ENCODE results near the gene STAM. TPM values are rescaled to one million over a fixed set of nuclear protein-coding genes. Genes with fewer than 3 reads are reported as not detected.

STAM gene
- total RNA-seq, 1 donor from 2014 or later = 20.4 TPM

DNA sequence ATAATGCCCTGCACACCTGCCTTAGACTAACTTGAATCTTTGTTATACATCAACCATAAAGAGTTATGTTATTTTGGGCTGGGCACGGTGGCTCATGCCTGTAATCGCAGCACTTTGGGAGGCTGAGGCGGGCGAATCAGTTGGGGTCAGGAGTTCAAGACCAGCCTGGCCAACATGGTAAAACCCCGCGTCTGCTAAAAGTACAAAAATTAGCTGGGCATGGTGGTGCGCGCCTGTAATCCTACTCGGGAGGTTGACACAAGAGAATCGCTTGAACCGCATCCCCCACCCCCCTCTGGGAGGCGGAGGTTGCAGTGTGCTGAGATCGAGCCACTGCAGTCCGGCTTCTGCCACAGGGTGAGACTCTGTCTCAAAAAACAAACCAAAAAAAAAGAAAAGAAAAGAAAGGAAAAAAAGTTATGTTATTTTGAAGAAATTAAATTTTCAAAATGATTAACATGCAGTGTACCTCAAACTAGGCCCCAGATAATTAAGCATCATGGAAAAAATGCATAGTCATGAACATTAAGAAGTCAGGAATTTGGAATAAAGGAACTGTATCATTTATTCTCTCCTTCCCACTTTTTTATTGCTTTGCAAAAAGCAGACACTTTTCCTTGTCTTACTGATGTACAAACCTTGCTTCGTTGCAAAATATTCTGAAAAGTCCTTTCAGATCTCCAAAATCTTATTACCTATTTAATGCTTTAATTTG lies 43.3 kb downstream of the STAM start:
- no peak overlapping the region for H3K9ac ChIP-seq (ENCODE audit: low read depth in 1 of 3, low read length in 3 of 3)
- H3K4me3 ChIP-seq (ENCODE audit: low read length in 3 of 3) = no peak overlapping the region
- H3K4me1 ChIP-seq (ENCODE audit: control insufficient read depth in 3 of 3, insufficient read depth in 3 of 3, low read length in 3 of 3) = peaks cover 3 to 11% (median 6%) of the 10 kb centered on the region in 3 donors
- no peak overlapping the region for H3K27ac ChIP-seq (ENCODE audit: low read depth, low read length)
- H3K27me3 ChIP-seq (ENCODE audit: control insufficient read depth in 3 of 3, insufficient read depth in 3 of 3, low read length in 3 of 3) = no peaks in the 10 kb centered on the region
- H3K9me3 ChIP-seq (ENCODE audit: control insufficient read depth in 3 of 3, low read length in 3 of 3) = no peaks in the 10 kb centered on the region
- peaks cover 2 to 7% (median 5%) of the 10 kb centered on the region in 3 donors for H3K36me3 ChIP-seq (ENCODE audit: control insufficient read depth in 3 of 3, insufficient read depth in 3 of 3, low read length in 3 of 3)

DNA sequence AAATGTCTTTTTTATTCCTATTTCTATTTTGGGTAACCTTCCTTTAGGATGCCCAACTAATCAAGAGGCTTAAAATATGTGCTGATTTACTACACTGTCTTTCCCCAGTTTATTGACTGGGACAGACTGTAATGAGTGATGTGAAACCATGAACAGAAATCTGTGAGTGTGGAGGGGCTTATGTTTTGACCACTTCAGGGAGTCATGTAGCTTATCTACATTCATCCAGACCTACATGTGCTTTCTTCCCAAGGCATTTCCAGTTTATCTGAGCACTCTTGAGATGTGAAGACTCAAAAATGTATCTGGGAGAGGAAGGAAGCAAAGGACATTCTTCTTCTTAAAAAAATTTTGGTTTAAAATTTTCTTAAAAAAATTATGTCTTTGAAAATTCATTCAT lies 45.2 kb downstream of the STAM start:
- Histone ChIP-seq H3K36me3 (ENCODE audit: control insufficient read depth in 3 of 3, insufficient read depth in 3 of 3, low read length in 3 of 3) (peaks cover 2 to 8% (median 7%) of the 10 kb centered on the region in 3 donors), H3K27ac (ENCODE audit: low read depth, low read length) (no peak overlapping the region)

DNA sequence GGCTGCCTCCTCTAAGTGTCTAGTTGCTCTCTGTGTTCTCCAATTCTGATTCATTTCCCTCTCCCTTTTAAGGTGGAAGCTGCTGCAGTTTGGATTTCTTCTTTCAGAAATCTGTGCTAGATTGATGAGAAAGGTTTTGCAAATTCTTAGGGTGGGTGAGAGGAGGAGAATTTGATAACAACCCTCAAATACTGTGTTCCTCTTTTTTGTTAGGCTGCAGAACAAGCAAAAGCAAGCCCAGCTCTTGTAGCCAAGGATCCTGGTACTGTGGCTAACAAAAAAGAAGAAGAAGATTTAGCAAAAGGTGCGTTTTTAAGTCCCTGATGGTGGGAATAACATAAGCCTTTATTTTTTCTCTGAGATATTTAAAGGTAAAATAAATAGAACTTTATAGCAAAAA lies 49.1 kb downstream of the STAM start:
- Histone ChIP-seq H3K4me3 (ENCODE audit: low read length in 3 of 3) (no peak overlapping the region), H3K4me1 (ENCODE audit: control insufficient read depth in 3 of 3, insufficient read depth in 3 of 3, low read length in 3 of 3) (peaks cover 0 to 2% (median 0%) of the 10 kb centered on the region in 3 donors), H3K9ac (ENCODE audit: low read depth in 1 of 3, low read length in 3 of 3) (no peak overlapping the region), H3K36me3 (ENCODE audit: control insufficient read depth in 3 of 3, insufficient read depth in 3 of 3, low read length in 3 of 3) (peaks cover 5 to 12% (median 9%) of the 10 kb centered on the region in 3 donors), H3K27ac (ENCODE audit: low read depth, low read length) (no peak overlapping the region), H3K27me3 (ENCODE audit: control insufficient read depth in 3 of 3, insufficient read depth in 3 of 3, low read length in 3 of 3) (no peaks in the 10 kb centered on the region), H3K9me3 (ENCODE audit: control insufficient read depth in 3 of 3, low read length in 3 of 3) (no peaks in the 10 kb centered on the region)

More for the DNA sequence above, 45.2 kb downstream of the STAM start:
- Histone ChIP-seq H3K9me3 (ENCODE audit: control insufficient read depth in 3 of 3, low read length in 3 of 3) (no peaks in the 10 kb centered on the region), H3K4me3 (ENCODE audit: low read length in 3 of 3) (no peak overlapping the region), H3K27me3 (ENCODE audit: control insufficient read depth in 3 of 3, insufficient read depth in 3 of 3, low read length in 3 of 3) (no peaks in the 10 kb centered on the region), H3K4me1 (ENCODE audit: control insufficient read depth in 3 of 3, insufficient read depth in 3 of 3, low read length in 3 of 3) (peaks cover 0 to 6% (median 4%) of the 10 kb centered on the region in 3 donors), H3K9ac (ENCODE audit: low read depth in 1 of 3, low read length in 3 of 3) (no peak overlapping the region)

DNA sequence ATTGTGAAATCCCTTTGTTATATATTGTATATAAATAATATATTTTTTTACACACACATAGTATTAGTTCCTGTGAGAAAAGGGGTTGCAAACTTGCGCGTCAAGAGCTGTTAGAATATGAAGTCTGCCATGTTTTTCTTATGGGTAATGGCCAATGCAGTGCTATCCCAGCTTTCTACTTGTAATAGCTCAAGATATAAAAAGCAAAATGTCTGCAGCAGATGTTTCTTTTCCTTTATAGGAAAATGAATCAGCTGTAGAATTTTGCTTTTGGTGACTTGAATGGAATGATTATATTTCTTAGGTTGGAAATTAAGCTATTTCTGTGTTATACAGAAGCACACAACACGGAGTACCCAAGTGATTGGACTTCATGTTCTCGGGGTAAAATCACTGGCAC lies 54.7 kb downstream of the STAM start:
- H3K4me1 ChIP-seq (ENCODE audit: control insufficient read depth in 3 of 3, insufficient read depth in 3 of 3, low read length in 3 of 3) = no peaks in the 10 kb centered on the region
- peaks cover 3 to 6% (median 4%) of the 10 kb centered on the region in 3 donors for H3K36me3 ChIP-seq (ENCODE audit: control insufficient read depth in 3 of 3, insufficient read depth in 3 of 3, low read length in 3 of 3)
- H3K27ac ChIP-seq (ENCODE audit: low read depth, low read length) = no peak overlapping the region

DNA sequence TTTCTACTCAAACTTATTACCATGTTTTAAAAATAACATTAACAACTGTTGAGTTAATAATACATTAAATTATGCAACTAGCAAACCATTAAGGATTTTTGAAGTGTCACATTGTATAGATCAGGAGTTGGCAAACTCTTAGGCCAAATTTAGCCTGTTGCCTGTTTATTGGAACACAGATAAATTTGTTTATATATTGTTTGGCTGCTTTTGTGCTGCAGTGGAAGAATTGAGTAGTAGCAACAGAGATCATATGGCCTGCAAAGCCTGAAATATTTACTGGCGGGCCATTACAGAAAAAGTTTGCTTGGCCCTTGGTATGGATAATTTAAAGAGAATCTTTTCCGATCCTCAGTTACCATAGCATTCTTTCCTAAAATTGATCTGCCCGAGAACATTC lies 57.4 kb downstream of the STAM start:
- Histone ChIP-seq H3K36me3 (ENCODE audit: control insufficient read depth in 3 of 3, insufficient read depth in 3 of 3, low read length in 3 of 3) (peaks cover 3 to 15% (median 11%) of the 10 kb centered on the region in 3 donors), H3K27me3 (ENCODE audit: control insufficient read depth in 3 of 3, insufficient read depth in 3 of 3, low read length in 3 of 3) (no peaks in the 10 kb centered on the region), H3K9me3 (ENCODE audit: control insufficient read depth in 3 of 3, low read length in 3 of 3) (no peaks in the 10 kb centered on the region), H3K4me1 (ENCODE audit: control insufficient read depth in 3 of 3, insufficient read depth in 3 of 3, low read length in 3 of 3) (no peaks in the 10 kb centered on the region), H3K4me3 (ENCODE audit: low read length in 3 of 3) (no peak overlapping the region), H3K27ac (ENCODE audit: low read depth, low read length) (no peak overlapping the region), H3K9ac (ENCODE audit: low read depth in 1 of 3, low read length in 3 of 3) (no peak overlapping the region)

More for the DNA sequence above, 54.7 kb downstream of the STAM start:
- no peaks in the 10 kb centered on the region for H3K9me3 ChIP-seq (ENCODE audit: control insufficient read depth in 3 of 3, low read length in 3 of 3)
- no peak overlapping the region for H3K4me3 ChIP-seq (ENCODE audit: low read length in 3 of 3)
- H3K27me3 ChIP-seq (ENCODE audit: control insufficient read depth in 3 of 3, insufficient read depth in 3 of 3, low read length in 3 of 3) = no peaks in the 10 kb centered on the region
- no peak overlapping the region for H3K9ac ChIP-seq (ENCODE audit: low read depth in 1 of 3, low read length in 3 of 3)

DNA sequence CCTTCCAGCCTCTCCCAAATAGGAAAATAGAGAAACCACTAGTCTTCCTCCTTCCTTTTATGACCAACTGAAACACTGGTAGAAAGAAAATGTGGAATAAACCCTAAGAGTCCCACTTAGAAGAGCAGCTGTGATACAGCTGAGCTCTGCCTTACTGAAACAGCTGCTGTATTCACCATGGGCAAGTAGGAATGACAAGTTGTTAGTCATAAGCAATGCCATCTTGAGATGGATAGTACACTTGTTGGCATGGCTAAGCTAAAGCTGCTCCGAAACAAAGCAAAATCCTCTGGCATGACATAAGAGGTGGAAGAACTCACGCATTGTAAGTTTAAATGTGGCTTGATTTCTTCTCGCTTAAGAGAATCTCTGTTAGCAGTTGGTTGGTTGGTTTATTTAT lies 59.8 kb downstream of the STAM start:
- no peaks in the 10 kb centered on the region for H3K9me3 ChIP-seq (ENCODE audit: control insufficient read depth in 3 of 3, low read length in 3 of 3)
- no peaks in the 10 kb centered on the region for H3K4me1 ChIP-seq (ENCODE audit: control insufficient read depth in 3 of 3, insufficient read depth in 3 of 3, low read length in 3 of 3)
- no peaks in the 10 kb centered on the region for H3K27me3 ChIP-seq (ENCODE audit: control insufficient read depth in 3 of 3, insufficient read depth in 3 of 3, low read length in 3 of 3)
- H3K27ac ChIP-seq (ENCODE audit: low read depth, low read length) = no peak overlapping the region
- no peak overlapping the region for H3K4me3 ChIP-seq (ENCODE audit: low read length in 3 of 3)
- peaks cover 2 to 17% (median 9%) of the 10 kb centered on the region in 3 donors for H3K36me3 ChIP-seq (ENCODE audit: control insufficient read depth in 3 of 3, insufficient read depth in 3 of 3, low read length in 3 of 3)
- no peak overlapping the region for H3K9ac ChIP-seq (ENCODE audit: low read depth in 1 of 3, low read length in 3 of 3)

DNA sequence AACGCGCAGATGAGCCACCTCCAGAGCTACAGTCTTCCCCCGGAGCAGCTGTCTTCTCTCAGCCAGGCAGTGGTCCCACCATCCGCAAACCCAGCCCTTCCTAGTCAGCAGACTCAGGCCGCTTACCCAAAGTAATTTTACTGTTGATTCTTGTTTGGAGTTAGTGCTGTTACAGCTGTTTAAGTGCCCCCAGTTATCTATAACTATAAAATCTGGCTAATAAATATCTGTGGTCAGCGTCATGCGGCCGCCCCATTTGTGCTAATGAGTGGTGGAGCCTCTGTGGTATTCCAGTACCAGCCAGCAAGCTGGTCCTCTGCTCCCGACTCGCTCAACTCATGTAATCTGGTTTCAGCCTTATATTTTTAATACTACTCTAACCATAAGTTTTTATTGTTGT lies 64.9 kb downstream of the STAM start:
- Histone ChIP-seq H3K4me3 (ENCODE audit: low read length in 3 of 3) (no peak overlapping the region), H3K36me3 (ENCODE audit: control insufficient read depth in 3 of 3, insufficient read depth in 3 of 3, low read length in 3 of 3) (peaks cover 8 to 43% (median 33%) of the 10 kb centered on the region in 3 donors), H3K27ac (ENCODE audit: low read depth, low read length) (no peak overlapping the region), H3K4me1 (ENCODE audit: control insufficient read depth in 3 of 3, insufficient read depth in 3 of 3, low read length in 3 of 3) (peaks cover 0 to 7% (median 6%) of the 10 kb centered on the region in 3 donors), H3K27me3 (ENCODE audit: control insufficient read depth in 3 of 3, insufficient read depth in 3 of 3, low read length in 3 of 3) (no peaks in the 10 kb centered on the region), H3K9ac (ENCODE audit: low read depth in 1 of 3, low read length in 3 of 3) (no peak overlapping the region), H3K9me3 (ENCODE audit: control insufficient read depth in 3 of 3, low read length in 3 of 3) (no peaks in the 10 kb centered on the region)

DNA sequence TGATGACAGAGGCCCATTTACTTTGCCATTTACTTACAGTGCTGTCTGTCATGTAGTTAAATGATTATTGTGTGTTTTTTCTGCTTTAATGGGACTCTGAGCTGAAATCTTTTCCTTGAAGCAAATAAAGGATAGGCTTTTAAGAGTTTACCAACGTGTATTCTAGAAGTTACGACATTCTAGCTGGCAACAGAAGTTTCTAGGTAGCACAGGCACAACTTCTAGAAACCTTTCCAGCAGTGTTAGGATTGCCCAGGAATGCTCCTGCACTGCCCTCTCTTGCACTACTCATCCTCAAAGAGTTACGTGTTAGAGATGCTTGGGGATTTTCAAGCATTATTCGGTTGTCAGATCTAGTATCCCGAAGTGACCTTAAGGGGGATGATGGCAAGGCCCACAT lies 65.5 kb downstream of the STAM start:
- Histone ChIP-seq H3K36me3 (ENCODE audit: control insufficient read depth in 3 of 3, insufficient read depth in 3 of 3, low read length in 3 of 3) (peaks cover 10 to 45% (median 34%) of the 10 kb centered on the region in 3 donors), H3K9me3 (ENCODE audit: control insufficient read depth in 3 of 3, low read length in 3 of 3) (no peaks in the 10 kb centered on the region), H3K4me1 (ENCODE audit: control insufficient read depth in 3 of 3, insufficient read depth in 3 of 3, low read length in 3 of 3) (peaks cover 0 to 7% (median 6%) of the 10 kb centered on the region in 3 donors), H3K27me3 (ENCODE audit: control insufficient read depth in 3 of 3, insufficient read depth in 3 of 3, low read length in 3 of 3) (no peaks in the 10 kb centered on the region), H3K9ac (ENCODE audit: low read depth in 1 of 3, low read length in 3 of 3) (no peak overlapping the region), H3K4me3 (ENCODE audit: low read length in 3 of 3) (no peak overlapping the region), H3K27ac (ENCODE audit: low read depth, low read length) (no peak overlapping the region)

DNA sequence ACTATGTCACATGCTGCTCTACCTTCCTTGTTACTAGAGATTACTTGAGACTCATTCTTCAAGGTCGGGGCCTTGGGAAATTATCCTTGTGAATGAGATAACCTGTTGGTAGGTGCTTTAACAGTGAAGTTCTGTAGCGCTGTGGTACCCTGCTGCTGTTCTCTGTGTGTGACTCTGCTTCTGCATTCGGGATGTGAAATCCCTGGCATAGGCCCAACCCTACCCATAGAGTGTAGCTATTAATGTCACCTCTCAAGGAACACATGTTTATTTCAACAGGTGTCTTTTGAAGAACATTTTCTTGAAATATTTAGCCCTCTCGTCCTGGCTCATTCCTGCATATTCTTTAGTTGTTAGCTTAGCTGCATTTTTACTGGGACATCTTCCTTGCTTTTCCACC lies 66.2 kb downstream of the STAM start:
- H3K36me3 ChIP-seq (ENCODE audit: control insufficient read depth in 3 of 3, insufficient read depth in 3 of 3, low read length in 3 of 3) = peaks cover 14 to 46% (median 40%) of the 10 kb centered on the region in 3 donors

DNA sequence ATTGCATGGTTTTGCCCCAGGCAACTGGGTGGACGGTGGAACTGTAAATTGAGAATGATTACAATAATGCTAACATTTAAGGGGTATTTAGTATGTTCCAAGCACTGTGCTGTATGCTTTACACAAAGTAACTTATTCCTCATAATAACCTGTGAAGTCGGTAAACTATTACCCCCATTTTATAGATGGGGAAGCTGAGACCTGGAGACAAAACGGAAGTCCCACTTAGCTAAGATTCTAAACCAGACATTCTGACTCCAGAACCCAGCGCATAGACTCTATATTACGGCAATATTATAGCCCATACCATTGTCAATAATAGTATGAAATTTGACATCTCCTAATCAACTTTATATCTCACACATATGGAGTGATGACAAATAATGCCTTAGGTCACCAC lies 68.1 kb downstream of the STAM start:
- Histone ChIP-seq H3K9ac (ENCODE audit: low read depth in 1 of 3, low read length in 3 of 3) (no peak overlapping the region), H3K9me3 (ENCODE audit: control insufficient read depth in 3 of 3, low read length in 3 of 3) (no peaks in the 10 kb centered on the region), H3K4me1 (ENCODE audit: control insufficient read depth in 3 of 3, insufficient read depth in 3 of 3, low read length in 3 of 3) (peaks cover 0 to 7% (median 6%) of the 10 kb centered on the region in 3 donors), H3K36me3 (ENCODE audit: control insufficient read depth in 3 of 3, insufficient read depth in 3 of 3, low read length in 3 of 3) (peaks cover 14 to 45% (median 43%) of the 10 kb centered on the region in 3 donors), H3K27me3 (ENCODE audit: control insufficient read depth in 3 of 3, insufficient read depth in 3 of 3, low read length in 3 of 3) (no peaks in the 10 kb centered on the region), H3K27ac (ENCODE audit: low read depth, low read length) (no peak overlapping the region), H3K4me3 (ENCODE audit: low read length in 3 of 3) (no peak overlapping the region)

More for the DNA sequence above, 66.2 kb downstream of the STAM start:
- H3K9ac ChIP-seq (ENCODE audit: low read depth in 1 of 3, low read length in 3 of 3) = no peak overlapping the region
- no peak overlapping the region for H3K27ac ChIP-seq (ENCODE audit: low read depth, low read length)
- no peaks in the 10 kb centered on the region for H3K27me3 ChIP-seq (ENCODE audit: control insufficient read depth in 3 of 3, insufficient read depth in 3 of 3, low read length in 3 of 3)
- no peak overlapping the region for H3K4me3 ChIP-seq (ENCODE audit: low read length in 3 of 3)
- no peaks in the 10 kb centered on the region for H3K9me3 ChIP-seq (ENCODE audit: control insufficient read depth in 3 of 3, low read length in 3 of 3)
- peaks cover 0 to 7% (median 6%) of the 10 kb centered on the region in 3 donors for H3K4me1 ChIP-seq (ENCODE audit: control insufficient read depth in 3 of 3, insufficient read depth in 3 of 3, low read length in 3 of 3)
